IMR-90 (cell line): ENCODE data around the gene MAJIN.

ENCODE experiments used
- CTCF ChIP-seq: conservative IDR thresholded peaks from 2 replicates; pipeline ENCODE4 v1.5.1; 2012; ENCODE audit warnings: mild to moderate bottlenecking, low read depth, low read length, improper control_type of control experiment
- FOS ChIP-seq: fragments of 150-350 bp; IDR thresholded peaks from 2 replicates; pipeline ENCODE4 v1.6.1; 2016; ENCODE audit warnings: low read depth, low read length
- MAFK ChIP-seq: IDR thresholded peaks from 2 replicates; pipeline ENCODE4 v1.6.1; 2012; ENCODE audit warnings: low read depth, low read length, improper control_type of control experiment
- MAZ ChIP-seq: IDR thresholded peaks from 2 replicates; pipeline ENCODE4 v1.6.1; 2012; ENCODE audit warnings: low read depth, mild to moderate bottlenecking, low read length, improper control_type of control experiment, moderate library complexity, borderline replicate concordance
- MXI1 ChIP-seq: IDR thresholded peaks from 2 replicates; pipeline ENCODE4 v1.6.1; 2012; ENCODE audit warnings: low read depth, mild to moderate bottlenecking, low read length, moderate library complexity, borderline replicate concordance
- POLR2A ChIP-seq: IDR thresholded peaks from 2 replicates; pipeline ENCODE4 v1.6.1; 2012; ENCODE audit warnings: mild to moderate bottlenecking, low read depth, low read length

- TF ChIP-seq CTCF = no peak
- TF ChIP-seq POLR2A = no peak
- no peak for TF ChIP-seq FOS
- no peak for TF ChIP-seq MXI1
- no peak for TF ChIP-seq MAZ
- no peak for TF ChIP-seq MAFK
These were observed 60.2 kb downstream of the MAJIN start for GRCh38 chr11:64911689-64912088.
